KMS-11 (cell line): Measurements from ENCODE around the gene TECTA.

Experiments
- H2AFZ ChIP-seq: fragments of 200-600 bp; sonication (generic); 2 replicates; pipeline ENCODE4 v1.6.1; 2016; ENCODE audit warnings: antibody characterized with exemption, mixed run types, low read depth
- H3K27ac ChIP-seq: fragments of 200-600 bp; sonication (generic); 2 replicates; pipeline ENCODE4 v1.6.1; 2016; ENCODE audit warnings: mild to moderate bottlenecking, mixed run types
- H3K27me3 ChIP-seq: fragments of 200-600 bp; sonication (generic); 2 replicates; pipeline ENCODE4 v1.6.1; 2017; ENCODE audit warnings: mild to moderate bottlenecking, low read depth, mixed run types, moderate library complexity; ENCODE audit not compliant: insufficient read depth
- H3K36me3 ChIP-seq: fragments of 200-600 bp; sonication (generic); 2 replicates; pipeline ENCODE4 v1.6.1; 2017; ENCODE audit warnings: mild to moderate bottlenecking, mixed run types; ENCODE audit not compliant: insufficient read depth
- H3K4me1 ChIP-seq: fragments of 200-600 bp; sonication (generic); 2 replicates; pipeline ENCODE4 v1.6.1; 2016; ENCODE audit warnings: mild to moderate bottlenecking, low read depth, mixed run types; ENCODE audit not compliant: poor library complexity, severe bottlenecking
- H3K4me2 ChIP-seq: fragments of 200-600 bp; sonication (generic); 2 replicates; pipeline ENCODE4 v1.7.0; 2016; ENCODE audit warnings: mild to moderate bottlenecking, mixed run types
- H3K4me3 ChIP-seq: fragments of 200-600 bp; sonication (generic); IDR thresholded peaks from 2 replicates; pipeline ENCODE4 v1.6.1; 2017; ENCODE audit warnings: low read depth, low read length, mixed read lengths; ENCODE audit not compliant: insufficient read depth
- H3K79me2 ChIP-seq: fragments of 200-600 bp; sonication (generic); 2 replicates; pipeline ENCODE4 v1.6.1; 2016; ENCODE audit warnings: low read depth, mixed run types; ENCODE audit not compliant: insufficient read depth
- H3K9ac ChIP-seq: fragments of 200-600 bp; sonication (generic); 2 replicates; pipeline ENCODE4 v1.6.1; 2016; ENCODE audit warnings: mild to moderate bottlenecking, mixed run types
- H4K20me1 ChIP-seq: fragments of 200-600 bp; sonication (generic); 2 replicates; pipeline ENCODE4 v1.6.1; 2016; ENCODE audit warnings: mild to moderate bottlenecking, mixed run types; ENCODE audit not compliant: insufficient read depth
- CTCF ChIP-seq: fragments of 200-600 bp; sonication (generic); conservative IDR thresholded peaks from 2 replicates; pipeline ENCODE4 v1.6.1; 2017; ENCODE audit warnings: low read depth, mild to moderate bottlenecking, antibody characterized with exemption, low read length, moderate library complexity, mixed read lengths

The TECTA gene

GRCh38 chr11:121082670-121083069, 18.4 kb upstream of the TECTA start:
- TF ChIP-seq CTCF, result no peak
- no peak overlapping the region for H2AFZ ChIP-seq
- H3K9ac ChIP-seq, result no peak overlapping the region
- no peaks in the 10 kb centered on the region for H3K36me3 ChIP-seq
- no peaks in the 10 kb centered on the region for H3K27me3 ChIP-seq
- no peak overlapping the region for H3K4me3 ChIP-seq
- no peaks in the 10 kb centered on the region for H4K20me1 ChIP-seq
- no peaks in the 10 kb centered on the region for H3K79me2 ChIP-seq
- H3K4me1 ChIP-seq, result no peaks in the 10 kb centered on the region
- H3K4me2 ChIP-seq, result no peak overlapping the region
- H3K27ac ChIP-seq, result no peak overlapping the region

- Histone ChIP-seq H3K9ac (no peak overlapping the region), H4K20me1 (no peaks in the 10 kb centered on the region), H3K4me3 (no peak overlapping the region), H3K79me2 (no peaks in the 10 kb centered on the region), H3K27me3 (no peaks in the 10 kb centered on the region), H3K4me1 (no peaks in the 10 kb centered on the region), H3K36me3 (no peaks in the 10 kb centered on the region), H3K4me2 (no peak overlapping the region), H2AFZ (no peak overlapping the region), H3K27ac (no peak overlapping the region)
- no peak for TF ChIP-seq CTCF
Observed at GRCh38 chr11:121086866-121087265, 14.2 kb upstream of the TECTA start.

- Histone ChIP-seq H3K27me3 (no peaks in the 10 kb centered on the region), H2AFZ (no peak overlapping the region), H3K4me2 (no peak overlapping the region), H3K79me2 (no peaks in the 10 kb centered on the region), H3K27ac (no peak overlapping the region), H4K20me1 (no peaks in the 10 kb centered on the region), H3K4me3 (no peak overlapping the region), H3K9ac (no peak overlapping the region), H3K36me3 (no peaks in the 10 kb centered on the region), H3K4me1 (no peaks in the 10 kb centered on the region)
- no peak for TF ChIP-seq CTCF
Observed at GRCh38 chr11:121089566-121089965, 11.5 kb upstream of the TECTA start.

- no peak overlapping the region for H3K4me3 ChIP-seq
- no peak overlapping the region for H3K27ac ChIP-seq
- H3K4me2 ChIP-seq, result no peak overlapping the region
- TF ChIP-seq CTCF, result no peak
- H3K4me1 ChIP-seq, result no peaks in the 10 kb centered on the region
- no peak overlapping the region for H2AFZ ChIP-seq
- no peaks in the 10 kb centered on the region for H3K79me2 ChIP-seq
- no peaks in the 10 kb centered on the region for H3K36me3 ChIP-seq
- no peaks in the 10 kb centered on the region for H4K20me1 ChIP-seq
- H3K9ac ChIP-seq, result no peak overlapping the region
- H3K27me3 ChIP-seq, result no peaks in the 10 kb centered on the region
Observed at GRCh38 chr11:121090145-121090721, 10.8 kb upstream of the TECTA start.
